Activated CD4-positive, alpha-beta T cell treated with anti-CD3 and anti-CD28 coated beads for 4 hours (primary cell): ENCODE measurements around the gene RUSF1.
"Not testable (repeated sequence)": the region's sequence is repeated elsewhere in the genome, so short reads cannot be mapped to it uniquely, and the experiment has no call there.

Source experiments
- DNase-seq, 2 donors: peaks; one replicate each; pipeline ENCODE4 v3.0.0-alpha.2; 2020

RUSF1 gene

GRCh38 chr16:31445931-31446330 is 62.3 kb downstream of the RUSF1 start:
- not testable (repeated sequence) for DNase-seq

GRCh38 chr16:31441956-31442355 is 66.2 kb downstream of the RUSF1 start:
- DNase-seq: no peak

- DNase-seq: no peak
These were observed 67.5 kb downstream of the RUSF1 start for GRCh38 chr16:31440516-31441184.

DNA sequence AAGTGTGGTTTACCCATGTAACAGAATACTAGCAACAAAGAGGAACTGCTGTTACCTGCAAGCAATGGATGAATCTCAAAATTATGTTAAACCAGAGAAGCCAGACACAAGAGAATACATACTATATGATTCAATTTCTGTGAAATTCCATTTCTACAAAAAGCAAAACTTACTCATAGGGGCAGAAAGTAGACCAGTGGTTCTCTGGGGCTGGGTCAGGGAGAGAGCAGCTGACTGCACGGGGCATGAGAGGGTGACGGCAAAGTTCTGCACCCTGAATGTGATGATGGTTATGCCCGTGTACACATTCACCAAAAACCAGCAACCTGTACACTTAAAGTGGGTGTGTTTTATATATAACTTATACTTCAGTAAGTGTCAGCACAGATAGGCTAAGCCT is 68.7 kb downstream of the RUSF1 start:
- DNase-seq: no peak
